HG03575 (cell line): Measurements from ENCODE around the gene ANKRD9.

Source experiments
- ATAC-seq: cut with Tn5 transposase; IDR thresholded peaks from one replicate; pipeline ENCODE4 v1.9.1; 2021; ENCODE audit not compliant: unreplicated experiment, insufficient number of reproducible peaks, low FRiP score; ENCODE audit errors: extremely low read depth

ANKRD9 gene

DNA sequence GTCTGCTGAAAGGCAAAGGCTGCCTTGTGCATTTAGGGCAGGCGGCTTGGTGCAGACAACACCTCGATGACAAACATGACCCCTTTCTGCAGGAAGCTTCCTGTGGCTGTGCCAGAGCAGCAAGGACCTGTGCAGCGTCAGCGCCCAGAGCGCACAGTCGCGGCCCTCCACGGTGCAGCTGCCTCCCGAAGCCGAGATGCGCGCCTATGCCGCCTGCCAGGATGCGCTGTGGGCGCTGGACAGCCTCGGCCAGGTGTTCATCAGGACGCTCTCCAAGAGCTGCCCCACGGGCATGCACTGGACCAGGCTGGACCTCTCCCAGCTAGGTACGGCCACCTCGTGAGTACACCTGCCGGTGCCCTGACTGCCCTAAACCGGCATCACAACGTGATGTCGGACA, 57.3 kb downstream of the ANKRD9 start:
- ATAC-seq = no peak
